EL (cell line): Measurements from ENCODE around the gene POLR2L.

Experiments used
- DNase-seq: peaks from one replicate; pipeline ENCODE4 v3.0.0-alpha.2; 2016

POLR2L gene

GRCh38 chr11:868394-868793, 26.1 kb upstream of the POLR2L start:
- no peak for DNase-seq

GRCh38 chr11:867856-868358, 25.6 kb upstream of the POLR2L start:
- DNase-seq, result no peak

GRCh38 chr11:866481-866880, 24.2 kb upstream of the POLR2L start:
- no peak for DNase-seq

GRCh38 chr11:865462-866430, 23.4 kb upstream of the POLR2L start:
- DNase-seq, result no peak

GRCh38 chr11:864898-865297, 22.6 kb upstream of the POLR2L start:
- DNase-seq, result no peak

- DNase-seq, result no peak
Observed at GRCh38 chr11:863910-864827, 21.8 kb upstream of the POLR2L start.

- no peak for DNase-seq
Observed at GRCh38 chr11:863023-863909, 20.9 kb upstream of the POLR2L start.

GRCh38 chr11:862696-863022, 20.3 kb upstream of the POLR2L start:
- no peak for DNase-seq

GRCh38 chr11:862081-862661, 19.8 kb upstream of the POLR2L start:
- DNase-seq, result no peak

- DNase-seq, result no peak
Observed at GRCh38 chr11:861105-861479, 18.8 kb upstream of the POLR2L start.

- DNase-seq, result no peak
Observed at GRCh38 chr11:860234-861104, 18.1 kb upstream of the POLR2L start.

GRCh38 chr11:859394-860131, 17.2 kb upstream of the POLR2L start:
- peak; percentile 58 for DNase-seq

GRCh38 chr11:858762-859339, 16.5 kb upstream of the POLR2L start:
- DNase-seq, result no peak

- DNase-seq, result no peak
Observed at GRCh38 chr11:858053-858761, 15.9 kb upstream of the POLR2L start.

- no peak for DNase-seq
Observed at GRCh38 chr11:856397-856796, 14.1 kb upstream of the POLR2L start.

GRCh38 chr11:855796-856195, 13.5 kb upstream of the POLR2L start:
- DNase-seq, result no peak

- no peak for DNase-seq
Observed at GRCh38 chr11:855330-855674, 13.0 kb upstream of the POLR2L start.

- no peak for DNase-seq
Observed at GRCh38 chr11:854601-855329, 12.4 kb upstream of the POLR2L start.
